H9 (cell line): ENCODE data around the gene KRT36. TPM values are rescaled to one million over a fixed set of nuclear protein-coding genes. Genes with fewer than 3 reads are reported as not detected.

ENCODE experiments used
- DNase-seq: peaks from one replicate; pipeline ENCODE4 v3.0.0-alpha.2; 2017
- H2AFZ ChIP-seq: one replicate; pipeline ENCODE4 v1.6.1; 2013; ENCODE audit warnings: mild to moderate bottlenecking, low read length, control low read depth, moderate library complexity
- H2AK5ac ChIP-seq: 2 replicates; pipeline ENCODE4 v1.6.1; 2013; ENCODE audit warnings: low read length, control low read depth, mixed read lengths; ENCODE audit not compliant: insufficient read length
- H2BK120ac ChIP-seq: one replicate; pipeline ENCODE4 v1.6.1; 2013; ENCODE audit warnings: low read depth, mild to moderate bottlenecking, low read length, control low read depth, inconsistent platforms; ENCODE audit not compliant: poor library complexity, severe bottlenecking
- H2BK12ac ChIP-seq: 2 replicates; pipeline ENCODE4 v1.6.1; 2013; ENCODE audit warnings: low read length, control low read depth, mixed read lengths, low read depth; ENCODE audit not compliant: insufficient read length
- H2BK15ac ChIP-seq: 2 replicates; pipeline ENCODE4 v1.6.1; 2013; ENCODE audit warnings: low read depth, low read length, control low read depth
- H2BK20ac ChIP-seq: one replicate; pipeline ENCODE4 v1.6.1; 2013; ENCODE audit warnings: low read depth, mild to moderate bottlenecking, low read length, control low read depth, inconsistent platforms; ENCODE audit not compliant: poor library complexity, severe bottlenecking
- H2BK5ac ChIP-seq: 2 replicates; pipeline ENCODE4 v1.6.1; 2013; ENCODE audit warnings: low read length, control low read depth, mixed read lengths; ENCODE audit not compliant: insufficient read length
- H3K14ac ChIP-seq: 2 replicates; pipeline ENCODE4 v1.6.1; 2013; ENCODE audit warnings: low read length, control low read depth; ENCODE audit not compliant: insufficient read depth
- H3K18ac ChIP-seq: 2 replicates; pipeline ENCODE4 v1.6.1; 2013; ENCODE audit warnings: low read depth, mild to moderate bottlenecking, mixed read lengths, low read length, control low read depth; ENCODE audit not compliant: insufficient read length
- H3K23ac ChIP-seq: 2 replicates; pipeline ENCODE4 v1.6.1; 2013; ENCODE audit warnings: low read length, control low read depth, mixed read lengths, low read depth; ENCODE audit not compliant: insufficient read length
- H3K23me2 ChIP-seq: 2 replicates; pipeline ENCODE4 v1.6.1; 2013; ENCODE audit warnings: low read depth, mild to moderate bottlenecking, mixed read lengths, low read length, control low read depth; ENCODE audit not compliant: insufficient read length, poor library complexity, severe bottlenecking
- H3K27ac ChIP-seq: 2 replicates; pipeline ENCODE4 v1.5.1; 2013; ENCODE audit warnings: low read length, control low read depth, mixed read lengths, low read depth; ENCODE audit not compliant: insufficient read length
- H3K27me3 ChIP-seq: 2 replicates; pipeline ENCODE4 v1.6.1; 2013; ENCODE audit warnings: low read length, control low read depth, inconsistent platforms; ENCODE audit not compliant: insufficient read depth
- H3K4ac ChIP-seq: 2 replicates; pipeline ENCODE4 v1.6.1; 2013; ENCODE audit warnings: low read depth, mild to moderate bottlenecking, control low read depth, inconsistent platforms, low read length, moderate library complexity
- H3K4me1 ChIP-seq: 2 replicates; pipeline ENCODE4 v1.6.1; 2013; ENCODE audit warnings: low read length, control low read depth, inconsistent platforms; ENCODE audit not compliant: insufficient read depth
- H3K4me2 ChIP-seq: 2 replicates; pipeline ENCODE4 v1.6.1; 2013; ENCODE audit warnings: low read length, control low read depth, mixed read lengths; ENCODE audit not compliant: insufficient read length, insufficient read depth
- H3K56ac ChIP-seq: 2 replicates; pipeline ENCODE4 v1.6.1; 2013; ENCODE audit warnings: low read depth, mild to moderate bottlenecking, mixed read lengths, low read length, control low read depth; ENCODE audit not compliant: insufficient read length
- H3K79me1 ChIP-seq: 2 replicates; pipeline ENCODE4 v1.6.1; 2013; ENCODE audit warnings: low read depth, mild to moderate bottlenecking, moderate library complexity, low read length, control low read depth, inconsistent platforms; ENCODE audit not compliant: insufficient read depth, poor library complexity, severe bottlenecking
- H3K79me2 ChIP-seq: 2 replicates; pipeline ENCODE4 v1.6.1; 2013; ENCODE audit warnings: low read length, control low read depth, inconsistent platforms; ENCODE audit not compliant: insufficient read depth
- H3K9ac ChIP-seq: 2 replicates; pipeline ENCODE4 v1.6.1; 2013; ENCODE audit warnings: low read length, control low read depth, mixed read lengths; ENCODE audit not compliant: insufficient read length; ENCODE audit errors: extremely low read depth
- H3K9me3 ChIP-seq: one replicate; pipeline ENCODE4 v1.6.1; 2013; ENCODE audit warnings: low read depth, low read length, inconsistent platforms; ENCODE audit not compliant: control insufficient read depth
- H3T11ph ChIP-seq: one replicate; pipeline ENCODE4 v1.6.1; 2013; ENCODE audit warnings: mild to moderate bottlenecking, low read length, control low read depth, inconsistent platforms
- H4K20me1 ChIP-seq: one replicate; pipeline ENCODE4 v1.6.1; 2013; ENCODE audit not compliant: control insufficient read depth, insufficient read length, insufficient read depth
- H4K5ac ChIP-seq: 2 replicates; pipeline ENCODE4 v1.6.1; 2013; ENCODE audit warnings: low read depth, mild to moderate bottlenecking, mixed read lengths, low read length, control low read depth; ENCODE audit not compliant: insufficient read length
- H4K8ac ChIP-seq: replicated peaks from 2 replicates; pipeline ENCODE4 v1.6.1; 2013; ENCODE audit warnings: low read length, control low read depth, mixed read lengths, low read depth; ENCODE audit not compliant: insufficient read length
- H4K91ac ChIP-seq: 2 replicates; pipeline ENCODE4 v1.6.1; 2013; ENCODE audit warnings: low read depth, mild to moderate bottlenecking, moderate library complexity, mixed read lengths, low read length, control low read depth; ENCODE audit not compliant: insufficient read length
- H3K27ac Mint-ChIP-seq, 3 experiments: 2 replicates in 2 of 3; 3 replicates in 1 of 3; pipeline ENCODE4 v1.8.0; 2020 to 2021; ENCODE audit warnings: mixed read lengths in 3 of 3, mild to moderate bottlenecking in 1 of 3, moderate library complexity in 1 of 3
- H3K27me3 Mint-ChIP-seq: 2 replicates; pipeline ENCODE4 v1.8.0; 2021; ENCODE audit warnings: low read depth, mild to moderate bottlenecking, moderate library complexity, mixed read lengths
- H3K36me3 Mint-ChIP-seq, 3 experiments: 2 replicates in 2 of 3; 3 replicates in 1 of 3; pipeline ENCODE4 v1.8.0; 2020 to 2021; ENCODE audit warnings: low read depth in 3 of 3, mixed read lengths in 3 of 3; ENCODE audit not compliant: insufficient read depth in 1 of 3
- H3K4me1 Mint-ChIP-seq, 2 experiments: 2 replicates each; pipeline ENCODE4 v1.8.0; 2020; ENCODE audit warnings: mixed read lengths in 2 of 2
- H3K4me3 Mint-ChIP-seq, 2 experiments: 2 replicates in 1 of 2; 3 replicates in 1 of 2; pipeline ENCODE4 v1.8.0; 2020 to 2021; ENCODE audit warnings: mild to moderate bottlenecking in 2 of 2, mixed read lengths in 2 of 2, moderate library complexity in 1 of 2
- H3K9me3 Mint-ChIP-seq, 2 experiments: 2 replicates in 1 of 2; 3 replicates in 1 of 2; pipeline ENCODE4 v1.8.0; 2020; ENCODE audit warnings: mild to moderate bottlenecking in 2 of 2, mixed read lengths in 2 of 2, moderate library complexity in 1 of 2
- CTCF ChIP-seq: fragments of 200-600 bp; sonication (generic); conservative IDR thresholded peaks from 3 replicates; pipeline ENCODE4 v1.8.0; 2021; ENCODE audit warnings: antibody characterized with exemption, mild to moderate bottlenecking
- WGBS: extraction: QIAGEN DNeasy Blood & Tissue Kit; methylation state at CpG from one replicate; pipeline ENCODE4 v1.1.7; 2013; ENCODE audit warnings: missing lambda C conversion rate, low lambda C conversion rate, mixed read lengths; ENCODE audit not compliant: insufficient read length; ENCODE audit errors: extremely low coverage; 5-methylcytosine and 5-hydroxymethylcytosine counted together
- total RNA-seq: library from RNA; stranded (reverse); gene quantifications from 2 replicates; pipeline ENCODE4 v1.2.1, GENCODE V29; 2021

Gene KRT36
- total RNA-seq, 1 experiment from 2014 or later, result not detected

GRCh38 chr17:41528959-41529353 is 39.2 kb upstream of the KRT36 start:
- peaks cover 19 to 29% (median 26%) of the 10 kb centered on the region in 3 experiments; a peak in 6 of 7 replicates for H3K36me3 Mint-ChIP-seq
- Histone ChIP-seq H3K56ac (no peak overlapping the region), H3K27me3 (no peaks in the 10 kb centered on the region), H2BK20ac (no peak overlapping the region), H2AK5ac (no peak overlapping the region), H2BK5ac (no peak overlapping the region), H3K4ac (no peak overlapping the region), H3K79me1 (no peaks in the 10 kb centered on the region), H3K14ac (0 out of 2 replicates have a peak overlapping the region, but pooled peaks have one; percentile 50), H3K4me2 (no peak overlapping the region), H3K9me3 (no peaks in the 10 kb centered on the region), H4K8ac (no peak overlapping the region), H3K79me2 (peaks cover 4% of the 10 kb centered on the region; the same call in 1 of the 2 replicates), H2BK120ac (no peak overlapping the region), H3K9ac (no peak overlapping the region), H3K23ac (no peak overlapping the region), H2BK12ac (no peak overlapping the region), H4K5ac (no peak overlapping the region), H2AFZ (no peak overlapping the region), H3K4me1 (no peaks in the 10 kb centered on the region), H4K20me1 (no peaks in the 10 kb centered on the region), H2BK15ac (no peak overlapping the region), H3K27ac (no peak overlapping the region), H3K23me2 (peaks cover 13% of the 10 kb centered on the region), H3T11ph (no peak overlapping the region), H4K91ac (no peak overlapping the region), H3K18ac (peak overlapping the region; percentile 36)
- no CpG with 5 or more reads among the region's 10 CpGs for WGBS
- DNase-seq, result no peak
- H3K4me1 Mint-ChIP-seq, result peaks cover 30 to 33% of the 10 kb centered on the region in 2 experiments
- H3K27ac Mint-ChIP-seq, result peak overlapping the region; percentile 19 to 96 (median 25); a peak in 3 of 7 replicates
- H3K27me3 Mint-ChIP-seq, result peaks cover 20% of the 10 kb centered on the region
- H3K9me3 Mint-ChIP-seq, result no peaks in the 10 kb centered on the region
- TF ChIP-seq CTCF, result no peak
- peak overlapping the region; percentile 88 to 94 for H3K4me3 Mint-ChIP-seq
